SK-N-SH treated with all-trans-retinoic acid at 6 μM for 48 hours (cell line): ENCODE results near the gene FANCI.
"Not testable (repeated sequence)": the region's sequence is repeated elsewhere in the genome, so short reads cannot be mapped to it uniquely, and the experiment has no call there.

Experiments
- CSRNP3 ChIP-seq: fragments of 250-450 bp; sonication (Bioruptor Pico); IDR thresholded peaks from 2 replicates; pipeline ENCODE4 v1.5.1; 2021; ENCODE audit warnings: mild to moderate bottlenecking, moderate library complexity
- ISL1 ChIP-seq: fragments of 250-450 bp; sonication (Bioruptor Pico); IDR thresholded peaks from 2 replicates; pipeline ENCODE4 v2.1.2; 2022; ENCODE audit warnings: mild to moderate bottlenecking, moderate library complexity

GRCh38 chr15:89277281-89277680, 33.5 kb downstream of the FANCI start:
- not testable (repeated sequence) for TF ChIP-seq CSRNP3, ISL1 (CRISPR knock-in tag)
